BLaER1 (cell line): Measurements from ENCODE around the gene REPS2.
"Not testable (repeated sequence)": the region's sequence is repeated elsewhere in the genome, so short reads cannot be mapped to it uniquely, and the experiment has no call there.

ENCODE experiments used
- H3K27ac ChIP-seq: shearing (Covaris generic); formaldehyde crosslinking; 2 replicates; pipeline ENCODE4 v1.8.1; 2022
- H3K27me3 ChIP-seq: shearing (Covaris generic); formaldehyde crosslinking; 2 replicates; pipeline ENCODE4 v1.8.1; 2022
- H3K36me3 ChIP-seq: shearing (Covaris generic); formaldehyde crosslinking; 2 replicates; pipeline ENCODE4 v1.8.1; 2022
- H3K4me1 ChIP-seq: shearing (Covaris generic); formaldehyde crosslinking; 2 replicates; pipeline ENCODE4 v1.8.1; 2022
- H3K4me2 ChIP-seq: shearing (Covaris generic); formaldehyde crosslinking; 2 replicates; pipeline ENCODE4 v1.8.1; 2022
- H3K4me3 ChIP-seq: shearing (Covaris generic); formaldehyde crosslinking; 2 replicates; pipeline ENCODE4 v1.8.1; 2022
- H3K9ac ChIP-seq: shearing (Covaris generic); formaldehyde crosslinking; 2 replicates; pipeline ENCODE4 v1.8.1; 2022
- H3K9me3 ChIP-seq: shearing (Covaris generic); formaldehyde crosslinking; 2 replicates; pipeline ENCODE4 v1.8.1; 2022
- H4K20me1 ChIP-seq: shearing (Covaris generic); formaldehyde crosslinking; 2 replicates; pipeline ENCODE4 v1.8.1; 2022
- Cebpa-rat ChIP-seq: shearing (Covaris generic); IDR thresholded peaks from 2 replicates; pipeline ENCODE4 v1.8.1; 2022

The REPS2 gene

GRCh38 chrX:16958356-16958755 is 11.9 kb downstream of the REPS2 start:
- Histone ChIP-seq H3K9ac (no peak overlapping the region), H3K4me1 (peaks cover 24% of the 10 kb centered on the region), H3K4me3 (no peak overlapping the region), H3K27me3 (peaks cover 49% of the 10 kb centered on the region), H3K9me3 (no peaks in the 10 kb centered on the region), H4K20me1 (no peaks in the 10 kb centered on the region), H3K27ac (no peak overlapping the region), H3K4me2 (no peak overlapping the region), H3K36me3 (no peaks in the 10 kb centered on the region)
- no peak for TF ChIP-seq Cebpa-rat

- not testable (repeated sequence) for H3K9ac ChIP-seq, H3K4me2 ChIP-seq, H4K20me1 ChIP-seq
Measured at GRCh38 chrX:16962661-16963060, 16.2 kb downstream of the REPS2 start.

GRCh38 chrX:16963216-16963615 is 16.8 kb downstream of the REPS2 start:
- H3K9ac ChIP-seq, result no peak overlapping the region
- H3K4me2 ChIP-seq, result no peak overlapping the region
- no peaks in the 10 kb centered on the region for H3K4me1 ChIP-seq

More at GRCh38 chrX:16962661-16963060, 16.2 kb downstream of the REPS2 start:
- not testable (repeated sequence) for H3K27ac ChIP-seq, H3K4me3 ChIP-seq, H3K4me1 ChIP-seq, H3K36me3 ChIP-seq
- H3K9me3 ChIP-seq, result 0 out of 2 replicates have a peak, but pooled peaks cover 12% of the 10 kb centered on the region
- peaks cover 12% of the 10 kb centered on the region for H3K27me3 ChIP-seq

GRCh38 chrX:16964976-16965375 is 18.5 kb downstream of the REPS2 start:
- H3K27me3 ChIP-seq, H3K4me2 ChIP-seq, H3K9ac ChIP-seq, H3K27ac ChIP-seq, H4K20me1 ChIP-seq, H3K36me3 ChIP-seq, H3K4me3 ChIP-seq, H3K4me1 ChIP-seq: not testable (repeated sequence)
- H3K9me3 ChIP-seq, result peaks cover 18% of the 10 kb centered on the region; the same call in 1 of the 2 replicates

More at GRCh38 chrX:16963216-16963615, 16.8 kb downstream of the REPS2 start:
- 0 out of 2 replicates have a peak, but pooled peaks cover 12% of the 10 kb centered on the region for H3K9me3 ChIP-seq
- no peak overlapping the region for H3K4me3 ChIP-seq
- H4K20me1 ChIP-seq, result no peaks in the 10 kb centered on the region
- no peaks in the 10 kb centered on the region for H3K36me3 ChIP-seq
- no peak overlapping the region for H3K27ac ChIP-seq
- TF ChIP-seq Cebpa-rat, result no peak
- peaks cover 7% of the 10 kb centered on the region for H3K27me3 ChIP-seq

- H3K4me2 ChIP-seq, result no peak overlapping the region
- H4K20me1 ChIP-seq, result no peaks in the 10 kb centered on the region
- no peak for TF ChIP-seq Cebpa-rat
- peaks cover 21% of the 10 kb centered on the region; the same call in 1 of the 2 replicates for H3K9me3 ChIP-seq
- H3K36me3 ChIP-seq, result no peaks in the 10 kb centered on the region
- peaks cover 5% of the 10 kb centered on the region; the same call in 1 of the 2 replicates for H3K27me3 ChIP-seq
- no peak overlapping the region for H3K4me3 ChIP-seq
- H3K27ac ChIP-seq, result no peak overlapping the region
- H3K9ac ChIP-seq, result no peak overlapping the region
- no peaks in the 10 kb centered on the region for H3K4me1 ChIP-seq
Measured at GRCh38 chrX:16966752-16967448, 20.4 kb downstream of the REPS2 start.

GRCh38 chrX:16968753-16969152 is 22.3 kb downstream of the REPS2 start:
- H4K20me1 ChIP-seq, H3K27ac ChIP-seq, H3K27me3 ChIP-seq, H3K9ac ChIP-seq, H3K4me2 ChIP-seq, H3K4me1 ChIP-seq, H3K4me3 ChIP-seq, H3K36me3 ChIP-seq: not testable (repeated sequence)
- H3K9me3 ChIP-seq, result peaks cover 21% of the 10 kb centered on the region; the same call in 1 of the 2 replicates

GRCh38 chrX:16970977-16971376 is 24.5 kb downstream of the REPS2 start:
- Histone ChIP-seq H3K9me3 (peaks cover 18% of the 10 kb centered on the region; the same call in 1 of the 2 replicates), H3K4me1 (no peaks in the 10 kb centered on the region), H3K27me3 (peaks cover 11% of the 10 kb centered on the region; the same call in 1 of the 2 replicates), H3K4me2 (no peak overlapping the region), H3K4me3 (no peak overlapping the region), H3K36me3 (no peaks in the 10 kb centered on the region), H3K27ac (no peak overlapping the region), H3K9ac (no peak overlapping the region), H4K20me1 (no peaks in the 10 kb centered on the region)
- TF ChIP-seq Cebpa-rat, result no peak

GRCh38 chrX:16971694-16972093 is 25.2 kb downstream of the REPS2 start:
- Histone ChIP-seq H3K27ac (no peak overlapping the region), H3K9me3 (peaks cover 18% of the 10 kb centered on the region; the same call in 1 of the 2 replicates), H3K4me2 (no peak overlapping the region), H3K4me1 (no peaks in the 10 kb centered on the region), H3K9ac (no peak overlapping the region), H3K27me3 (peaks cover 11% of the 10 kb centered on the region; the same call in 1 of the 2 replicates), H4K20me1 (no peaks in the 10 kb centered on the region), H3K36me3 (no peaks in the 10 kb centered on the region), H3K4me3 (no peak overlapping the region)
- no peak for TF ChIP-seq Cebpa-rat

- H3K36me3 ChIP-seq, result no peaks in the 10 kb centered on the region
- H3K9me3 ChIP-seq, result 0 out of 2 replicates have a peak, but pooled peaks cover 3% of the 10 kb centered on the region
- H3K4me1 ChIP-seq, result no peaks in the 10 kb centered on the region
- TF ChIP-seq Cebpa-rat, result no peak
- peaks cover 21% of the 10 kb centered on the region; the same call in 1 of the 2 replicates for H3K27me3 ChIP-seq
- no peak overlapping the region for H3K4me2 ChIP-seq
- no peaks in the 10 kb centered on the region for H4K20me1 ChIP-seq
- H3K4me3 ChIP-seq, result no peak overlapping the region
- no peak overlapping the region for H3K27ac ChIP-seq
- H3K9ac ChIP-seq, result no peak overlapping the region
Measured at GRCh38 chrX:16975233-16975632, 28.8 kb downstream of the REPS2 start.

- no peak overlapping the region for H3K27ac ChIP-seq
- peaks cover 18% of the 10 kb centered on the region; the same call in 1 of the 2 replicates for H3K27me3 ChIP-seq
- no peaks in the 10 kb centered on the region for H4K20me1 ChIP-seq
- no peaks in the 10 kb centered on the region for H3K4me1 ChIP-seq
- TF ChIP-seq Cebpa-rat, result no peak
- H3K36me3 ChIP-seq, result no peaks in the 10 kb centered on the region
- H3K4me2 ChIP-seq, result no peak overlapping the region
- H3K9ac ChIP-seq, result no peak overlapping the region
- no peak overlapping the region for H3K4me3 ChIP-seq
- peaks cover 8% of the 10 kb centered on the region; the same call in 1 of the 2 replicates for H3K9me3 ChIP-seq
Measured at GRCh38 chrX:16977771-16978170, 31.3 kb downstream of the REPS2 start.
